K562 (cell line): ENCODE measurements around the gene CDKN1B. TPM values are rescaled to one million over a fixed set of nuclear protein-coding genes. Genes with fewer than 3 reads are reported as not detected.

Experiments
- CBFA2T3 ChIP-seq: fragments of 450-650 bp; IDR thresholded peaks from 2 replicates; pipeline ENCODE4 v1.6.1; 2017
- FOXK1 ChIP-seq: sonication (generic); formaldehyde crosslinking; IDR thresholded peaks from 2 replicates; pipeline ENCODE4 v1.8.0; 2022; ENCODE audit warnings: missing genetic modification reagents, mild to moderate bottlenecking, borderline replicate concordance
- GTF2E2 ChIP-seq: fragments of 200-800 bp; sonication (Bioruptor generic); IDR thresholded peaks from 2 replicates; pipeline ENCODE4 v1.6.1; 2016; ENCODE audit warnings: missing genetic modification characterization, missing compliant biosample characterization
- HMG20A ChIP-seq: fragments of 450-650 bp; formaldehyde crosslinking; conservative IDR thresholded peaks from 2 replicates; pipeline ENCODE4 v1.4.0; 2020; ENCODE audit warnings: mild to moderate bottlenecking, mixed read lengths
- PREB ChIP-seq: sonication (generic); formaldehyde crosslinking; IDR thresholded peaks from 2 replicates; pipeline ENCODE4 v1.8.1; 2023; ENCODE audit warnings: mild to moderate bottlenecking, missing genetic modification reagents
- RFX7 ChIP-seq: fragments of 250-450 bp; sonication (Bioruptor Pico); IDR thresholded peaks from 2 replicates; pipeline ENCODE4 v1.5.1; 2021; ENCODE audit warnings: mild to moderate bottlenecking
- SRSF9 ChIP-seq: fragments of 200-400 bp; formaldehyde crosslinking; IDR thresholded peaks from 2 replicates; pipeline ENCODE4 v1.6.1; 2017; ENCODE audit warnings: low read depth, low read length, borderline replicate concordance
- YBX1 ChIP-seq: fragments of 450-650 bp; IDR thresholded peaks from 2 replicates; pipeline ENCODE4 v1.7.1; 2016; ENCODE audit warnings: mild to moderate bottlenecking
- ZBTB11 ChIP-seq, 3 experiments: fragments of 200-800 bp in 1 of 3; fragments of 250-450 bp in 1 of 3; fragments of 450-650 bp in 1 of 3; sonication (Bioruptor Pico) in 1 of 3; sonication (Bioruptor generic) in 1 of 3; formaldehyde crosslinking in 1 of 3; IDR thresholded peaks; 2 replicates each; pipeline versions ENCODE4 v1.6.1 to v1.8.0; 2016 to 2022; ENCODE audit warnings: mild to moderate bottlenecking in 2 of 3, missing genetic modification characterization in 2 of 3, missing compliant biosample characterization in 1 of 3, moderate library complexity in 1 of 3
- ZNF407 ChIP-seq: fragments of 450-650 bp; IDR thresholded peaks from 2 replicates; pipeline ENCODE4 v1.6.1; 2016; ENCODE audit warnings: low read depth
- ZNF740 ChIP-seq, 3 experiments: fragments of 200-800 bp in 1 of 3; sonication (Bioruptor generic) in 1 of 3; sonication (generic) in 1 of 3; formaldehyde crosslinking in 1 of 3; IDR thresholded peaks; 2 replicates each; pipeline versions ENCODE4 v1.6.1 to v1.8.0; 2016 to 2022; ENCODE audit warnings: mild to moderate bottlenecking in 2 of 3, missing compliant biosample characterization in 2 of 3, missing genetic modification characterization in 2 of 3, missing genetic modification reagents in 1 of 3
- polyA plus RNA-seq, 8 experiments: library from polyadenylated mRNA; depleted of rRNA in 4 of 8; stranded (reverse) in 5 of 8; unstranded in 3 of 8; fragments of >200 nt; fragmentation: Nextera tagmentation in 2 of 8; fragmentation: Illumina TruSeq in 1 of 8; extraction: Ambion mirVana in 2 of 8; extraction: Trizol in 1 of 8; gene quantifications; 2 replicates each; pipeline versions ENCODE4 v1.2.1 to v1.2.3, GENCODE V29; 2011 to 2014; ENCODE audit warnings: inconsistent platforms in 1 of 8, missing spikeins in 1 of 8
- total RNA-seq, 7 experiments: library from RNA; depleted of rRNA in 6 of 7; stranded (reverse); fragments of >200 nt in 6 of 7; fragmentation: Illumina TruSeq in 2 of 7; extraction: Trizol in 2 of 7; gene quantifications; 2 replicates each; pipeline versions ENCODE4 v1.2.1 to v1.2.3, GENCODE V29; 2011 to 2021; ENCODE audit warnings: low replicate concordance in 1 of 7

Gene CDKN1B
- total and polyA plus RNA-seq, 9 of the 15 experiments (the other 6 are each of a cell fraction or from before 2014, with no cell fraction given) = 2.6 to 35.2 (median 15.5) TPM

- TF ChIP-seq ZBTB11 (CRISPR knock-in tag; IDR thresholded peaks at IDR 0.05) (peak in 1 of 3 experiments; percentile 61; a peak in 2 of 6 replicates), SRSF9 (no peak), YBX1 (no peak), ZNF407 (no peak), HMG20A (CRISPR knock-in tag) (no peak), ZNF740 (CRISPR knock-in tag; IDR thresholded peaks at IDR 0.05) (no peak), ZNF740 (tag; IDR thresholded peaks at IDR 0.05) (peak in 1 of 2 experiments; percentile 62; a peak in 1 of 4 replicates), GTF2E2 (tag) (no peak), FOXK1 (CRISPR knock-in tag) (no peak), PREB (CRISPR knock-in tag) (no peak), CBFA2T3 (no peak), RFX7 (no peak)
Measured at GRCh38 chr12:12725086-12725955, 8.2 kb downstream of the CDKN1B start (continued).
